WTC11 (cell line): ENCODE results near the gene HECW1.

Experiments
- CTCF ChIP-seq: fragments of 200-600 bp; IDR thresholded peaks from 2 replicates; pipeline ENCODE4 v1.8.0; 2022; ENCODE audit warnings: antibody characterized with exemption
- ETV6 ChIP-seq: sonication (generic); formaldehyde crosslinking; IDR thresholded peaks from 2 replicates; pipeline ENCODE4 v1.8.1; 2022; ENCODE audit warnings: mild to moderate bottlenecking, missing genetic modification reagents
- GTF2I ChIP-seq: fragments of 250-450 bp; sonication (Bioruptor Pico); conservative IDR thresholded peaks from 2 replicates; pipeline ENCODE4 v1.4.0; 2021; ENCODE audit warnings: mild to moderate bottlenecking
- MAX ChIP-seq: sonication (generic); formaldehyde crosslinking; IDR thresholded peaks from 2 replicates; pipeline ENCODE4 v1.8.0; 2022; ENCODE audit warnings: mild to moderate bottlenecking, missing genetic modification reagents
- NFE2L1 ChIP-seq: sonication (generic); formaldehyde crosslinking; IDR thresholded peaks from 2 replicates; pipeline ENCODE4 v1.8.1; 2023; ENCODE audit warnings: missing genetic modification reagents
- SMAD3 ChIP-seq: sonication (generic); formaldehyde crosslinking; IDR thresholded peaks from 2 replicates; pipeline ENCODE4 v1.8.0; 2022; ENCODE audit warnings: missing genetic modification reagents, mild to moderate bottlenecking, borderline replicate concordance
- SP1 ChIP-seq: sonication (generic); formaldehyde crosslinking; conservative IDR thresholded peaks from 2 replicates; pipeline ENCODE4 v1.8.1; 2022; ENCODE audit warnings: missing genetic modification reagents
- TEAD4 ChIP-seq: sonication (generic); formaldehyde crosslinking; IDR thresholded peaks from 2 replicates; pipeline ENCODE4 v1.8.0; 2022; ENCODE audit warnings: mild to moderate bottlenecking, missing genetic modification reagents
- ZNF219 ChIP-seq: sonication (generic); formaldehyde crosslinking; IDR thresholded peaks from 2 replicates; pipeline ENCODE4 v1.8.0; 2023; ENCODE audit warnings: missing genetic modification reagents, mild to moderate bottlenecking, borderline replicate concordance
- ZNF512 ChIP-seq: sonication (generic); formaldehyde crosslinking; IDR thresholded peaks from 2 replicates; pipeline ENCODE4 v1.8.1; 2022; ENCODE audit warnings: missing genetic modification reagents, borderline replicate concordance
- TF ChIP-seq, protein P1 (sequence below): sonication (generic); formaldehyde crosslinking; IDR thresholded peaks from 2 replicates; pipeline ENCODE4 v1.8.1; 2022; ENCODE audit warnings: low read depth, missing genetic modification reagents, borderline replicate concordance

DNA sequence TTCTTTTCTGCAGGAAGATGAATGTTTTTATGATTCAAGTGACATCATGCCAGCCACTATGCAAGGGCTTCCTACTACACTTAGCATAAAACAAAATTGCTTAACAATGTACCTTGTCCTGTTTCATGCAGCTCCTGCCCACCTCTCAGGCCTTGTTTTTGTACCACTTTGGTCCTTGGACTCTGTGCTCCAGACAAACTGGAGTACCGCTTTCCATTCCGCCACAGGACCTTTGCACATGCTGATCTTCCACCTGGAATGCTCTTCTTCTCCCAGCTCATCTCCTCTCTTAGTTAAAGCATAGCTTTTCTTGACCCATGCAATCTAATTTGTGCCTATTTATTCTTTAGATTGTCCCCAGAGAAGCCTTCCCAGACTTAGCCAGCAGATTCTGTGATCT is 393.0 kb downstream of the HECW1 start:
- TF ChIP-seq MAX (CRISPR knock-in tag) (no peak), SP1 (CRISPR knock-in tag) (no peak), CTCF (no peak), TEAD4 (CRISPR knock-in tag) (no peak), NFE2L1 (CRISPR knock-in tag) (no peak), ZNF219 (CRISPR knock-in tag) (no peak), ETV6 (CRISPR knock-in tag) (no peak), SMAD3 (no peak), ZNF512 (CRISPR knock-in tag) (no peak), GTF2I (CRISPR knock-in tag) (no peak)
- TF ChIP-seq, protein P1, sequence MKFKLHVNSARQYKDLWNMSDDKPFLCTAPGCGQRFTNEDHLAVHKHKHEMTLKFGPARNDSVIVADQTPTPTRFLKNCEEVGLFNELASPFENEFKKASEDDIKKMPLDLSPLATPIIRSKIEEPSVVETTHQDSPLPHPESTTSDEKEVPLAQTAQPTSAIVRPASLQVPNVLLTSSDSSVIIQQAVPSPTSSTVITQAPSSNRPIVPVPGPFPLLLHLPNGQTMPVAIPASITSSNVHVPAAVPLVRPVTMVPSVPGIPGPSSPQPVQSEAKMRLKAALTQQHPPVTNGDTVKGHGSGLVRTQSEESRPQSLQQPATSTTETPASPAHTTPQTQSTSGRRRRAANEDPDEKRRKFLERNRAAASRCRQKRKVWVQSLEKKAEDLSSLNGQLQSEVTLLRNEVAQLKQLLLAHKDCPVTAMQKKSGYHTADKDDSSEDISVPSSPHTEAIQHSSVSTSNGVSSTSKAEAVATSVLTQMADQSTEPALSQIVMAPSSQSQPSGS (CRISPR knock-in tag): no peak
